AG20443 (cell line): ENCODE measurements around the gene TRRAP.

Source experiments
- DNase-seq: peaks from one replicate; pipeline ENCODE4 v3.0.0; 2012; ENCODE audit warnings: low spot score, mixed read lengths

The TRRAP gene

GRCh38 chr7:99050971-99051370, 172.6 kb downstream of the TRRAP start:
- DNase-seq: no peak

- no peak for DNase-seq
These were observed 176.4 kb downstream of the TRRAP start for GRCh38 chr7:99054781-99055180.

GRCh38 chr7:99061001-99061776, 182.9 kb downstream of the TRRAP start:
- DNase-seq: no peak
